HG03039 (cell line): ENCODE results near the gene USP11.
A peak's percentile ranks its signal among the peaks of the same experiment; 100 is the strongest.

Source experiments
- ATAC-seq: cut with Tn5 transposase; IDR thresholded peaks from one replicate; pipeline ENCODE4 v1.9.1; 2021; ENCODE audit warnings: mild to moderate bottlenecking, moderate library complexity; ENCODE audit not compliant: unreplicated experiment

USP11 gene

DNA sequence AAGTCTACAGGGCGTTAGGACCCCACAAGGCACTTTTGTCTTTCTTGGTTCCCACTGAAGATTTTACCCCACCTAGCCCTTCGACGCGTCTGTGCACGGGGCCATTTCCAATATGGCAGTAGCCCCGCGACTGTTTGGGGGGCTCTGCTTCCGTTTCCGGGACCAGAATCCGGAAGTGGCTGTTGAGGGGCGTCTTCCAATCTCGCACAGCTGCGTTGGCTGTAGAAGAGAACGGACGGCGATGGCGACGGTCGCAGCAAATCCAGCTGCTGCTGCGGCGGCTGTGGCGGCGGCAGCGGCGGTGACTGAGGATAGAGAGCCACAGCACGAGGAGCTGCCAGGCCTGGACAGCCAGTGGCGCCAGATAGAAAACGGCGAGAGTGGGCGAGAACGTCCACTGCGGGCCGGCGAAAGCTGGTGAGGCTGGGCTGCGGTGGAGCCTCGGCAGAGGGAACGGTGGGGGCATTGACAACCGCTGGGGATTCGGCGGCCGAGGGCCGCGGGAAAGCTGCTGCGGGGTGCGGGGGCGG lies at the start of gene USP11:
Gene USP11 (plus strand): TSS at position 207 of the 530 bp plus-strand sequence. CDS start 35 bp downstream, at position 242.
- no peak for ATAC-seq

- no peak for ATAC-seq
Measured at GRCh38 chrX:47184486-47184885, 48.3 kb upstream of the USP11 start.

GRCh38 chrX:47185241-47185640 lies 47.6 kb upstream of the USP11 start:
- ATAC-seq, result no peak

- no peak for ATAC-seq
Measured at GRCh38 chrX:47186096-47186740, 46.6 kb upstream of the USP11 start.

DNA sequence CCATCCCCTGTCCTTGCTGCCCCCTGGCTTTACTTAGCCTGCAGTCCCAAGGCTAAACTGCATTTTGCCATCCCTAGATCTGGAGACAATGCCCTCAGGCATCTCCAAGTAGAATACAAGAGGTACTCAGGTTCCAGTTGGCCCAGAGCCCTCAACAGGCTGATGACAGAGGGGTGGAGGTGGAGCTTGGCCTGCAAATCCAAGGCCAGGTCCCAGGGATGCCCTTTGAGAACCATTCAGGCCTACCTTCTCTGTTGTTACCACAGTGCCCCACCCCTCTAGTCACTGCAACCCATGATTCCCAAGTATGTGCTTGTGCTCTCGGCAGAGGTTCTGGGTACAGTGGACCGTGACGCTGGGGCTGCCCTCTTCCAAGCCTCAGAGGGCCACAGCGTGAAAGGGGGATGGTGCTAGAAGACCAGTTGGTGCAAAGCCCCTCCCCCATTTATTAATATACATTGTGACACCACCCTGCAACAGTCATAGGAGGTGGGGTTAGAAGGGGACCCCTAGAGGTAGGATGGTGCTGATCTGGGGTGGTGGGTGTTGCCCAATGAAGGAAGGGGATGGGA lies 45.6 kb upstream of the USP11 start:
- ATAC-seq, result no peak

DNA sequence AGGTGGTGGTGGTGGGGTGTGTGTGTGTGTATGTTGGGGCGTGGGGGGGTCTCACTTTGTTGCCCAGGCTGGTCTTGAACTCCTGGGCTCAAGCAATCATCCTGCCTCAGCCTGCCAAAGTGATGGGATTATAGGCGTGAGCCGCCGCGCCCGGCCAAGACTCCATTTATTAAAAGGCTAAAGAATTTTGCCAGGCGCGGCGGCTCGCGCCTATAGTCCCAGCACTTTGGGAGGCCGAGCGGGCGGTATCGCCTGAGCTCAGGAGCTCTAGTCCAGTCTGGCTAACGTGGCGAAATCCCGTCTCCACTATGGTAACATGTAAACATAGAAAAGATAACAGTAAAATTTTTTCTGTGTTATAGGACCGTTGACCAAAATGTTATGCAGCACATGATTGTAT lies 42.9 kb upstream of the USP11 start:
- no peak for ATAC-seq

DNA sequence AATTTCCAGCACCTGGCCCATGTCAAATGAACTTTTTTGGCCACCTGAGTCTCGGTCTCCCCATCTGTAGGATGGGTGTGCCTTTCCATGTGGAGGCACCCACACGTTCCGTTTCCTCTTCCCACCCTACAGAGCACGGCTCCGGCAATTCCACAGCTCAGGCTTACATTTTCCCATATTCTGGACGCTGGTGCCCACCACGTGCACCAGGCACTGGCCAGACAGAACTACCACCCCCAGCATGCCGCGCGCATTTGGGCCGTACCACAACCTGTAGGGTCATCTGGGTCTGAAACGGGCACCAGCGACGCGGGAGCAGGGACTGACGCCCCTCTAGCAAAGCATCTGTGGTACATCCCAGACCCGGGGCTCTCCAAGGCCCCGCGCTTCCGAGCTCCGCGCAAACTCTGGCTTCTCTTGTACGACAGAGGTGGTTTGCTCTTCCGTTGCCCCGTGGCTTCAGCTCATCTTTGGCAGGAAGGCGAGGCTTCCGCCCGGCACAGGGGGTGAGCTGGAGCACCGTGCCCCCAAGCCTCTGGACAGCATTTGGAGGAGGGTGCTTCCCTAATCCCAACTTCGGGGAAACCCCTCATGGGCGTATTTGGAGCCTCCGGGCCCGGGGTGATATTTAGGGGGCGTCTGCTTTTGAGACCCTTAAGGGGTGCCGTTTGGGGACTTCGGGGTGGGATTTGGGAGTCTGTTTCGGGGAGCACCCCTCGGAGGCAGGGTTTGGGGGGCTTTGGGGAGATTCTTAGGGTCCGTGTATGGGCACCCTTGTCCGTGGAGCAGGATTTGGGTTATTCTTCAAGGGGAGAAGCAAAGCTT lies 42.2 kb upstream of the USP11 start:
- ATAC-seq, result peak; percentile 63

GRCh38 chrX:47191331-47191730 lies 41.5 kb upstream of the USP11 start:
- ATAC-seq, result no peak

DNA sequence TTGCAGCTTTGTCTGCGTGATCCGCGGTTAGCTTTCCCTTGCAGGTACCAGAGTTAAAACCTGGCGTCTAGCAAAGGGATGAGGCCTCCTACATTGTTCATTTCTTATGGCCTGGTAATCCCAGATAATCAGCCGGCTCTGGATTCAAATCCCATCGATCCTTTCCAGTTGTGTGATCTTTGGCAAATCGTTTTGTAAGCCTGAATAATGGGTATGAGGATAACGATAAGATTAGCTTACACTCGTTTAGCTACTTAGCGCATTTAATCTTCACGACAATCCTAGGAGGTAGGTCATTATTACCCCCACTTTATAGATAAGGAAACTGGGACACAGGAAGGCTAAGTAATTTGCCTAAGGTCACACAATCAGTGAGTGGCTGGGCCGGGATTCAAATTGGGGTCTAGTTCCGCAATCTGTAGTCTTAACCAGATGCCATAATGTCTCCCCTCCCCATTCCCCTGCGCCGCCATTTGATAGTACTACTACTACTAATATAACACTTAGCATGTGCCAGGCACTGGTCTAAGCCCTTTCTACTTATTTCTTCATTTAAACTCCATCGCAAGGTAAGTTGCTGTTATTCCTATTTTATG lies 40.9 kb upstream of the USP11 start:
- no peak for ATAC-seq

GRCh38 chrX:47193475-47194193 lies 39.2 kb upstream of the USP11 start, which contains the start of gene UBA1:
Gene UBA1, plus strand, starts transcription at chrX:47193829. Its CDS starts 4,974 bp downstream, at chrX:47198803.
- ATAC-seq, result peak; percentile 49

GRCh38 chrX:47194194-47194787 lies 38.5 kb upstream of the USP11 start:
- ATAC-seq, result no peak

- ATAC-seq, result no peak
Measured at GRCh38 chrX:47196098-47196497, 36.7 kb upstream of the USP11 start.

DNA sequence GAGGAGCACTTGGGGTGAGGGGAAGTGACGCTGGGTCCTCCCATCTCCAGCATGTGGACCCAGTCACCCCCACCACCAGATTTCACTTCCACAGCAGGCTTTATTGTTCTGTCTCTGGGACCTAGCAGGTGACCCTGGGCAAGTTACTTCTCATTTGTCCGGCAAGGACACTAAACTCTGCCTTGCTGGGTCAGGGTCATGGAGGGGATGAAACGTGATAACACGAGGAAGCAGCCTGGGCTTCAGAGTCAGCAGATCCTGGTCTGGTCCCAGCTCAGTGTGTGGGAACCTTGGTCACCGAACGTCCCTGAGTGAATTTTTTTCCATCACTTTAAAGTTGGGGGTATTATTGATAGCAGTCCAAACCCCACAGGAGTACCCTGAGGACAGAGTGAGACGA lies 35.3 kb upstream of the USP11 start:
- ATAC-seq, result no peak

DNA sequence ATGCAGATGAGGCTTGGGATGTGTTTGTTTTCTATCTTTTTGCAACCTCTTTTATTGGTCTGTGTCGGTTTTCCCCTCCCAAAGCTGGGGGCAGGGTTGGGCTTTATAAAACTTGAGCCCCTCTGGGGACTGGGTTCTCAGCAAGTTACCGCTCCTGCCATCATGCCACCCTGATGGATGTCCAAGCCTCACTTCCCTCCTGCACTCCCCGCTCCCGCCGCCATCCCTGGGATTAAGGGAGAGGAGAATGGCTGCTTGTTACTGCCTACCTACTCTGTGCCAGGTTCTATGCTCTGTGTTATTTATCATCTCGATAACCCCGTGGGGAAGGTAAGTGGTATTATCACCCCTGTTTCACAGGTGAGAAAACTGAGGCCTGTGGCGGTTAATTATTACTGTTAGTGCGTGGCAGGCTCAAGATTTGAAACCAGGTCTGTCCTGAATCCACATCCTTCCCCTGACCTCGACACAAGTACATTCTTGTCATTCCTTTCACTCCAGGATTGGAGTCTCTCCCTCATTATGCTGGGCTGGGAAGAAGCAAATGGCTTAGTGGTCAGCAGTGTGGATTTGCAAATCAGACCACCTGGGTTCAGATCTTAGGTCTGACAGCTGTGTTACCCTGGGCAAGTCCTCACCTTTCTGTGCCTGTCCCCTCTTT lies 34.7 kb upstream of the USP11 start:
- no peak for ATAC-seq

DNA sequence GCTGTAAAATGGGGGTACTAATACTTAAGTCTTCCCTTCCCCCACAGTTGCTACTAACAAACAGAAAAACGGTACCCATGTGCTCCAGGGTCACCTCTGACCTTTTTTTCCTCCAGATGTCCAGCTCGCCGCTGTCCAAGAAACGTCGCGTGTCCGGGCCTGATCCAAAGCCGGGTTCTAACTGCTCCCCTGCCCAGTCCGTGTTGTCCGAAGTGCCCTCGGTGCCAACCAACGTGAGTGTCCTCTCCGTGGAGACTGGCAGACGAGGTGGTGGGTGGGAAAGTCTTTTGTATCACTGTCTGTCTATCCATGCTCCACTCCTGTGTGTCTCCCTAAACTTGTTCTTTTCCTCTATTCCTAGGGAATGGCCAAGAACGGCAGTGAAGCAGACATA lies 34.1 kb upstream of the USP11 start:
- no peak for ATAC-seq

GRCh38 chrX:47199286-47199685 lies 33.5 kb upstream of the USP11 start:
- no peak for ATAC-seq

DNA sequence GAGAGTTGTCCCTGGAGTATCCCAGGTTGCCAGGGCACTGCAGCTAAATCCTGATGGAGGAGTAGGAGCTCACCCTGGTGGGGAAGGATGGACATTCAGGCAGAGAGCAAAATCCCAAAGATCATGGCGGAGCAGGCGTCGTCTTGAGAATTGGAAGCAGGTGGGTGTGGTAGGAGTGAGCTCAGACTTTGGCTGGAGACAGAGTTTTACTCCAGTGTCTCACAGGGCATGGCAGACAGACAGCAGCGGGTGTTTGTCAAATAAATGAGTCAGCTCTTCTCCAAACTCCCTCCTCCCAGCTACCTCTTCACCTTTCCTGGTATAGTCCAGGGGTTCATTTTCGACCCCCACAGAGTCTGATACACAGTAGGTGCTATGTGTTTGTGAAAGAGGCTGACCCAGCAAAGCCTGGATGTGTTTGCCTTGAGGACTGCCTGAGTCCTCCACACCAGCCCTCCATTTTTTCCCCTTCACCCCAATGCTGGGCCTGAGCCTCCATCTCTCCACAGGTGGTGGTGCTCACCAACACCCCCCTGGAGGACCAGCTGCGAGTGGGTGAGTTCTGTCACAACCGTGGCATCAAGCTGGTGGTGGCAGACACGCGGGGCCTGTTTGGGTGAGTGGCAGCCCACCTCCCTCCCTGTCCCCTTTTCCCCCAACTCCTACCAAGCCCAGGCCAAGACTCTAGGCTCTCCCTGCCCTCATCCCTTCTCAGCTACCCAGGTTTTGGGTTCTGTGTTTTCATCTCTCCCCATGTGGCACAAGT lies 32.2 kb upstream of the USP11 start:
- ATAC-seq, result no peak

- no peak for ATAC-seq
Measured at GRCh38 chrX:47201345-47201944, 31.4 kb upstream of the USP11 start.

DNA sequence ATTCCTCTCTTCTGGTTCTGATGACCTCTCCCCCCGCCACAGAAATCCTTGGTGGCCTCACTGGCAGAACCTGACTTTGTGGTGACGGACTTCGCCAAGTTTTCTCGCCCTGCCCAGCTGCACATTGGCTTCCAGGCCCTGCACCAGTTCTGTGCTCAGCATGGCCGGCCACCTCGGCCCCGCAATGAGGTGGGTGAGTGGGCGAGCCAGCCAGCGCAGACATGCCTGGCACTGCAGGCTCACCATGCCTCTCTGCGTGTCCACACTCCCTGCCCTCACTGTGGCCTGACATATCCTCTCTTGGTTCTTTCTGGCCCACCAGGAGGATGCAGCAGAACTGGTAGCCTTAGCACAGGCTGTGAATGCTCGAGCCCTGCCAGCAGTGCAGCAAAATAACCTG lies 30.5 kb upstream of the USP11 start:
- ATAC-seq, result no peak
